ENCODE data around the gene CIBAR2. TPM values are rescaled to one million over a fixed set of nuclear protein-coding genes. Genes with fewer than 3 reads are reported as not detected.

Gene CIBAR2
- total and polyA plus RNA-seq, 4 experiments from 2014 or later = not detected

DNA sequence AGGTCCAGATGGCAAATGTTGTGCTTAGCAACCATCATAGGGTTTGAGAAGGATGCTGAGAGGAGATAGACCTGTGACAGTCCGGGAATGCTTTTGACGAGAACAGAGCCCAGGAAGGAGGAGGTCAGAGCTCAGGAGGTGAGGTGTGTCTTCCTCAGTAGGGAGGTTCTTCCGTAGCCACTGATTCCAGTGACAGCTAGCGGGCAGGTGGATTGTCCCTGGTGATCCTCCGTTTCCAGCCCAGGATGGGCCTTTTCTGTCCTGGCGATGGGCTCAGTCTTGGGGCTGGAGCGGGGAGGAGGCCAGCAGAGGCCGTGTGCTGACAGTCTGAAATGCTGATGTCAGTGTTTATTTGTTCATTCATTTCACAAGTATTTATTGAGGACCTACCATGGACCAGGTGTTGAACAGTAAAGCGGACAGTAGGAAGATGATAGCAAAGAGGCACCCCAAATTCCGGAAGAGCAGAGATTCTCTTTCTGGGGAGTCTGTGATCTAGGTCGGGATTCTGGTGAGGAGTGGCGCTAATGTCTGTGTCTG is 45.9 kb downstream of the CIBAR2 start:
- CTCF ChIA-PET (ENCODE audit: partially characterized antibody) = no interaction called here

DNA sequence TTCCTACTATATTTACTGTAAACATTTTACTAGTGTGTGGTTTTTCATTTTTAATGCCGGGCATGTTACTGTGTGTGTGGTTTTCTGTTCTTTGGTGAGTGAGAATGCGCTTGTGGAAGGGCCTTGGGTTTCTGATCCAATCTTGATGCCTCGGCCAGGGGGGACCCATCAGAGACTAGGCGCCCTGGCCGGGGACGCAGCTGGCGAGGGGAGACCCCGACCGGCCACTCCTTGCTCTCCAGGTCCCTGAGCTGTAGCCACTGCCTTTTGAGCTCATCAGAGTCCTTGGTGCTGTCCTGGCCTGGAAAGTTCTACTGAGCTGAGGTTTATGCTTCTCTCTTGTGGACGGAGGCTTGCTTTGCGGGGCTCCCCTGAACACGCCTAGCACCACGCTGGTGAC is 47.2 kb downstream of the CIBAR2 start:
- Mint-ChIP-seq H3K4me3 (no peak overlapping the region), H3K9me3 (no peaks in the 10 kb centered on the region), H3K4me1 (peaks cover 4 to 9% (median 5%) of the 10 kb centered on the region in 4 donors), H3K27ac (no peak overlapping the region), H3K27me3 (no peaks in the 10 kb centered on the region), H3K36me3 (peaks cover 8 to 9% of the 10 kb centered on the region in 2 donors)
- Histone ChIP-seq H3K36me3 (ENCODE audit: insufficient read depth, low read length) (peaks cover 8% of the 10 kb centered on the region), H3K27me3 (ENCODE audit: insufficient read depth, low read length) (no peaks in the 10 kb centered on the region), H3K9me3 (ENCODE audit: control insufficient read depth in 1 of 2, low read length in 2 of 2) (no peaks in the 10 kb centered on the region), H3K4me3 (ENCODE audit: low read length in 2 of 2) (no peak overlapping the region), H3K4me1 (ENCODE audit: insufficient read depth, low read length) (no peaks in the 10 kb centered on the region), H3K27ac (ENCODE audit: low read depth, low read length) (no peak overlapping the region)
- POLR2A ChIA-PET (ENCODE audit: partially characterized antibody) = interaction anchor here (1.0 kb wide), 1 partner anchor 38 kb away, joined by 3 read pairs; the partner anchor contains the start of gene KIAA0513
- DNase-seq = no peak
- intact Hi-C loops (cut with micrococcal nuclease) = no loop called here
- CTCF ChIA-PET (ENCODE audit: partially characterized antibody) = interaction anchor here (0.9 kb wide), 1 partner anchor 21 kb away, joined by 5 read pairs; no protein-coding TSS in a partner anchor

More for the DNA sequence above, 45.9 kb downstream of the CIBAR2 start:
- POLR2A ChIA-PET (ENCODE audit: partially characterized antibody) = interaction anchor here (0.7 kb wide), 1 partner anchor 9 kb away, joined by 3 read pairs; no protein-coding TSS in a partner anchor
- Mint-ChIP-seq H3K4me3 (no peak overlapping the region), H3K9me3 (no peaks in the 10 kb centered on the region), H3K27ac (peak overlapping the region in 2 of 7 donors; percentile 66 to 93), H3K36me3 (peaks cover 13 to 15% of the 10 kb centered on the region in 2 donors), H3K4me1 (peaks cover under 1 to 9% (median 3%) of the 10 kb centered on the region in 4 donors), H3K27me3 (no peaks in the 10 kb centered on the region)
- H3K27me3 ChIP-seq (ENCODE audit: insufficient read depth, low read length) = no peaks in the 10 kb centered on the region
- H3K4me1 ChIP-seq (ENCODE audit: insufficient read depth, low read length) = no peaks in the 10 kb centered on the region
- H3K36me3 ChIP-seq (ENCODE audit: insufficient read depth, low read length) = peaks cover 8% of the 10 kb centered on the region
- no peak overlapping the region for H3K4me3 ChIP-seq (ENCODE audit: low read length in 2 of 2)
- intact Hi-C loops (cut with micrococcal nuclease) = no loop called here
- no peak for DNase-seq
- no peaks in the 10 kb centered on the region for H3K9me3 ChIP-seq (ENCODE audit: control insufficient read depth in 1 of 2, low read length in 2 of 2)
- no peak overlapping the region for H3K27ac ChIP-seq (ENCODE audit: low read depth, low read length)

DNA sequence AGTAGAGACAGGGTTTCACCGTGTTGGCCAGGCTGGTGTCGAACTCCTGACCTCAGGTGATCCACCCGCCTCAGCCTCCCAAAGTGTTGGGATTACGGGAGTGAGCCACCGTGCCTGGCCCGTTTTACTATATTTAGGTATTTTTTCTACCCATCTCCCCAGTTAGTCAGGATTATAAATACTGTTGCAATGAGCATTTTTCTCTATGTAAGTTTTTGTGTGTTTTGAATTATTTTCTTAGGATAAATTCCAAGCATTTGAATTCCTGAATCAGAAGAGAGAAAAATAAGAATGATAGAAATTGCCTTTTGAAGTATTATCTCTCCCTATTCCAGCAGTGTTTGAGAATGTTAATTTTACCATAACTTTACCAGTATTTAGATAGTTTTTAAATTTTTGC is 48.1 kb downstream of the CIBAR2 start:
- H3K27me3 ChIP-seq (ENCODE audit: insufficient read depth, low read length) = no peaks in the 10 kb centered on the region
- H3K4me1 ChIP-seq (ENCODE audit: insufficient read depth, low read length) = no peaks in the 10 kb centered on the region
- POLR2A ChIA-PET (ENCODE audit: partially characterized antibody) = interaction anchor here (1.0 kb wide), 1 partner anchor 37 kb away, joined by 3 read pairs; the partner anchor contains the start of gene KIAA0513
- intact Hi-C loops (cut with micrococcal nuclease) = no loop called here
- no peak overlapping the region for H3K4me3 Mint-ChIP-seq
- H3K27me3 Mint-ChIP-seq = no peaks in the 10 kb centered on the region
- peaks cover 8% of the 10 kb centered on the region for H3K36me3 ChIP-seq (ENCODE audit: insufficient read depth, low read length)
- DNase-seq = no peak
- no peaks in the 10 kb centered on the region for H3K9me3 Mint-ChIP-seq
- peaks cover 4 to 9% (median 7%) of the 10 kb centered on the region in 4 donors for H3K4me1 Mint-ChIP-seq
- CTCF ChIA-PET (ENCODE audit: partially characterized antibody) = no interaction called here
- H3K9me3 ChIP-seq (ENCODE audit: control insufficient read depth in 1 of 2, low read length in 2 of 2) = no peaks in the 10 kb centered on the region
- no peak overlapping the region for H3K27ac Mint-ChIP-seq
- H3K36me3 Mint-ChIP-seq = peaks cover 7 to 8% of the 10 kb centered on the region in 2 donors
- H3K27ac ChIP-seq (ENCODE audit: low read depth, low read length) = no peak overlapping the region
- no peak overlapping the region for H3K4me3 ChIP-seq (ENCODE audit: low read length in 2 of 2)

DNA sequence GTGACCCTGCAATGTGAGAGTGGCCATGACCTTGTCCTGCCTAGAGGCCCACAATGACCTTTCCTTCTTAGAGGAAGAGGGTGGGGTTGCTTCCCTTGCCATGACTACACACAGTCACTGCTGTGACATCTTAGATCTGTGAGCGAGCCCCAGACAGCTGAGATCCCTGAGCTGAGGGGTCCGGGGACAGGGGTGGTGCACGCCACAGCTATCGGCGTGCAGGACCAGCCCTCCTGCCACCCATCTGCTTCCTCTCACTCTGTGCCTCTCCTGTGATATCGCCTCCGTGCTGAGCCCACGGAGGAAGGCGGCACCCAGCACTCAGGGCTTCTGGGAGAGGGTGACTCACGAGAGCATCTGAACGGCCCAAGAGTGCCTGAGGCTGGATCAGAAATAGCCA is 49.4 kb downstream of the CIBAR2 start:
- Histone ChIP-seq H3K4me1 (ENCODE audit: insufficient read depth, low read length) (peaks cover 9% of the 10 kb centered on the region), H3K36me3 (ENCODE audit: insufficient read depth, low read length) (peaks cover 8% of the 10 kb centered on the region), H3K4me3 (ENCODE audit: low read length in 2 of 2) (no peak overlapping the region), H3K27ac (ENCODE audit: low read depth, low read length) (no peak overlapping the region), H3K9me3 (ENCODE audit: control insufficient read depth in 1 of 2, low read length in 2 of 2) (no peaks in the 10 kb centered on the region), H3K27me3 (ENCODE audit: insufficient read depth, low read length) (no peaks in the 10 kb centered on the region)
- ChIA-PET CTCF (ENCODE audit: partially characterized antibody) (interaction anchor here (1.5 kb wide), 1 partner anchor 28 kb away, joined by 5 read pairs; no protein-coding TSS in a partner anchor), POLR2A (ENCODE audit: partially characterized antibody) (interaction anchor here (1.1 kb wide), 1 partner anchor 35 kb away, joined by 3 read pairs; the partner anchor contains the start of gene KIAA0513)
- no peaks in the 10 kb centered on the region for H3K27me3 Mint-ChIP-seq
- no peaks in the 10 kb centered on the region for H3K9me3 Mint-ChIP-seq
- intact Hi-C loops (cut with micrococcal nuclease) = no loop called here
- DNase-seq = no peak
- peak overlapping the region in 1 of 8 donors; percentile 30 for H3K4me3 Mint-ChIP-seq
- peaks cover 5 to 8% of the 10 kb centered on the region in 2 donors for H3K36me3 Mint-ChIP-seq
- peak overlapping the region in 2 of 7 donors; percentile 10 to 15 for H3K27ac Mint-ChIP-seq
- H3K4me1 Mint-ChIP-seq = peaks cover 6 to 17% (median 12%) of the 10 kb centered on the region in 4 donors

DNA sequence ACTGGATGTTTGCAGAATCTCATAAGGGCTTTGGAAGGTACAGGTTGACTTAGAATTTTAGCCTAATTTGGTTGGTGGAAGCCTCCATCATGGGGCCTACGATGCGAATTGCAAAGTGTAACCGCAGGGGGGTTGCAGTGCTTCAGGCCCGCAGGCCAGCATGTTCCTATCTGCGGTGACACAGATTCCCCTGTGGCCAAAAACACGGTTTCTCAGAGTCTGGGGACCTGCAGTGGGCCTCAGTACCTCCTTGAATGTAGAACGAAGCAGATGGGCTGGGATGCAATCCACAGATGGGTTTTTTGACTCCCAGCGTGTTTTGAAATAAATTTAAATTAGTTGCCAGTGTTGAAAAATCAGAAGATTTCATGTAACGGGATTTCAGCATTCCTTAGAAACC is 49.9 kb downstream of the CIBAR2 start:
- peaks cover 14% of the 10 kb centered on the region for H3K4me1 ChIP-seq (ENCODE audit: insufficient read depth, low read length)
- intact Hi-C loops (cut with micrococcal nuclease) = no loop called here
- H3K9me3 ChIP-seq (ENCODE audit: control insufficient read depth in 1 of 2, low read length in 2 of 2) = no peaks in the 10 kb centered on the region
- H3K36me3 ChIP-seq (ENCODE audit: insufficient read depth, low read length) = peaks cover 5% of the 10 kb centered on the region
- H3K27me3 ChIP-seq (ENCODE audit: insufficient read depth, low read length) = no peaks in the 10 kb centered on the region
- H3K36me3 Mint-ChIP-seq = peaks cover 3 to 8% of the 10 kb centered on the region in 2 donors
- H3K9me3 Mint-ChIP-seq = no peaks in the 10 kb centered on the region
- H3K4me3 ChIP-seq (ENCODE audit: low read length in 2 of 2) = no peak overlapping the region
- POLR2A ChIA-PET (ENCODE audit: partially characterized antibody) = interaction anchor here (1.1 kb wide), 1 partner anchor 35 kb away, joined by 3 read pairs; the partner anchor contains the start of gene KIAA0513
- no peaks in the 10 kb centered on the region for H3K27me3 Mint-ChIP-seq
- peak overlapping the region in 2 of 7 donors; percentile 10 to 72 for H3K27ac Mint-ChIP-seq
- peaks cover 10 to 22% (median 17%) of the 10 kb centered on the region in 4 donors for H3K4me1 Mint-ChIP-seq
- no peak for DNase-seq
- no peak overlapping the region for H3K27ac ChIP-seq (ENCODE audit: low read depth, low read length)
- H3K4me3 Mint-ChIP-seq = no peak overlapping the region
- CTCF ChIA-PET (ENCODE audit: partially characterized antibody) = interaction anchor here (1.2 to 1.5 kb wide), 2 partner anchors 28 to 309 kb away, joined by 3 to 5 read pairs; no protein-coding TSS in a partner anchor

DNA sequence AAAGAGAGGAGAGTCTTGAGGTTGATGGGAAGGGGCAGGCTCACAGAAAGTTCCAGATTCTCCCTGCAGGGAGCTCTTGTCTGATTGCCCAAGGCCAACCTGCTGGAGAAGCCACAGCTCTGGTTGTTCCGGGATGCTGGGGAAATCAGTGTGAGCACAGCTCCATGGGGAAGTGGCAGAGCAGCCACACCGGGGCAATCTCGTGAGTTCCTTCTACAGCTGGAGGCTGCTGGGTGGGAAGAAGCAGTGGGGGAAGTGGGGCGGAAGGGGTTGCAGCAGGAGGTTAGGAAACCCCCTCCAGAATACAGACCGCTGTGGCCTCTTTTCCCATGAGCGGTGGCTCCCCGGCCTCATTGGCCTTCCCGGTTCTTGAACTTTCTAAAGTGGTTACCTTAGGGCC is 50.7 kb downstream of the CIBAR2 start:
- no peaks in the 10 kb centered on the region for H3K9me3 Mint-ChIP-seq
- no peak for DNase-seq
- Histone ChIP-seq H3K36me3 (ENCODE audit: insufficient read depth, low read length) (no peaks in the 10 kb centered on the region), H3K4me1 (ENCODE audit: insufficient read depth, low read length) (peaks cover 21% of the 10 kb centered on the region), H3K27me3 (ENCODE audit: insufficient read depth, low read length) (no peaks in the 10 kb centered on the region), H3K4me3 (ENCODE audit: low read length in 2 of 2) (no peak overlapping the region), H3K27ac (ENCODE audit: low read depth, low read length) (no peak overlapping the region), H3K9me3 (ENCODE audit: control insufficient read depth in 1 of 2, low read length in 2 of 2) (no peaks in the 10 kb centered on the region)
- POLR2A ChIA-PET (ENCODE audit: partially characterized antibody) = no interaction called here
- intact Hi-C loops (cut with micrococcal nuclease) = no loop called here
- H3K4me3 Mint-ChIP-seq = no peak overlapping the region
- peaks cover 16 to 30% (median 25%) of the 10 kb centered on the region in 4 donors for H3K4me1 Mint-ChIP-seq
- H3K27me3 Mint-ChIP-seq = no peaks in the 10 kb centered on the region
- peak overlapping the region in 2 of 7 donors; percentile 72 to 85 for H3K27ac Mint-ChIP-seq
- peaks cover 3 to 6% of the 10 kb centered on the region in 2 donors for H3K36me3 Mint-ChIP-seq
- CTCF ChIA-PET (ENCODE audit: partially characterized antibody) = interaction anchor here (1.1 to 1.5 kb wide), 3 partner anchors 25 to 309 kb away, joined by 3 to 5 read pairs (median 4); no protein-coding TSS in a partner anchor

DNA sequence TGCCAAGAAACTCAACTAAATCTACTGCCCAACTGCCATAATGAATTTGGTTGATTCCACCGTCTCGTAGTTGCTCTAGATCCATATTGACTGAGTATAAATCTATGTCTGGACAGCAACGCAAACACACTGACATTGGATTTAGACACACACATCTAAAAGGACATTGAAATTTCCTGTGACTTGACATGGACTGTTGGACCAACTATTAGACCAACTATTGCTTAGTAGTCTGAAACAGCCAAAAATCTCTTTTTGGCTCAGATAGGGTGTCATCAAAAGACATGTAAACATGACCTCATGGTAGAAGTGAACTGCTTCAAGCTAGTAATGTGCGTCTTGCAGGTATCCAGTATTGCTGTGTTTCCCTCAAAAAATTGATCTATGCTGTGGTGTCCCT is 53.4 kb downstream of the CIBAR2 start:
- H3K27me3 ChIP-seq (ENCODE audit: insufficient read depth, low read length) = no peaks in the 10 kb centered on the region
- no peaks in the 10 kb centered on the region for H3K27me3 Mint-ChIP-seq
- H3K4me3 ChIP-seq (ENCODE audit: low read length in 2 of 2) = no peak overlapping the region
- H3K9me3 ChIP-seq (ENCODE audit: control insufficient read depth in 1 of 2, low read length in 2 of 2) = no peaks in the 10 kb centered on the region
- no peak overlapping the region for H3K27ac ChIP-seq (ENCODE audit: low read depth, low read length)
- H3K36me3 ChIP-seq (ENCODE audit: insufficient read depth, low read length) = no peaks in the 10 kb centered on the region
- peak overlapping the region; percentile 48 to 98 (median 66) for H3K27ac Mint-ChIP-seq
- intact Hi-C loops (cut with micrococcal nuclease) = no loop called here
- H3K4me1 Mint-ChIP-seq = peaks cover 35 to 50% (median 41%) of the 10 kb centered on the region in 4 donors
- peak overlapping the region in 1 of 8 donors; percentile 4 for H3K4me3 Mint-ChIP-seq
- H3K4me1 ChIP-seq (ENCODE audit: insufficient read depth, low read length) = peaks cover 43% of the 10 kb centered on the region
- CTCF ChIA-PET (ENCODE audit: partially characterized antibody) = interaction anchor here (1.0 to 2.1 kb wide), 5 partner anchors 28 to 88 kb away, joined by 3 to 10 read pairs (median 3); partner anchors contain the start of gene KIAA0513
- no peaks in the 10 kb centered on the region for H3K9me3 Mint-ChIP-seq
- POLR2A ChIA-PET (ENCODE audit: partially characterized antibody) = interaction anchor here (2.4 kb wide), 1 partner anchor 31 kb away, joined by 13 read pairs; the partner anchor contains the start of gene KIAA0513
- DNase-seq = no peak
- peaks cover 0 to 1% of the 10 kb centered on the region in 2 donors for H3K36me3 Mint-ChIP-seq
